HepG2 (cell line): ENCODE results near the gene SHROOM1. TPM values are rescaled to one million over a fixed set of nuclear protein-coding genes. Genes with fewer than 3 reads are reported as not detected.
A peak's percentile ranks its signal among the peaks of the same experiment; 100 is the strongest.

Experiments
- BHLHE40 ChIP-seq: IDR thresholded peaks from 2 replicates; pipeline ENCODE4 v1.6.1; 2011; ENCODE audit warnings: low read length, improper control_type of control experiment
- CENPX ChIP-seq: sonication (generic); formaldehyde crosslinking; IDR thresholded peaks from 2 replicates; pipeline ENCODE4 v1.9.0; 2021; ENCODE audit warnings: mild to moderate bottlenecking, missing genetic modification reagents, moderate library complexity
- DNMT3B ChIP-seq: conservative IDR thresholded peaks from 2 replicates; pipeline ENCODE4 v1.6.1; 2016; ENCODE audit warnings: missing biosample characterization, control low read depth
- FOSL2 ChIP-seq: sonication (generic); formaldehyde crosslinking; IDR thresholded peaks from 2 replicates; pipeline ENCODE4 v1.4.0; 2020; ENCODE audit warnings: missing genetic modification reagents
- IKZF5 ChIP-seq: IDR thresholded peaks from 2 replicates; pipeline ENCODE4 v1.6.1; 2018; ENCODE audit warnings: missing genetic modification reagents, mild to moderate bottlenecking, missing compliant biosample characterization
- MBNL3 ChIP-seq: fragments of 250-450 bp; sonication (Bioruptor Pico); conservative IDR thresholded peaks from 2 replicates; pipeline ENCODE4 v1.8.0; 2022; ENCODE audit warnings: mild to moderate bottlenecking, inconsistent platforms
- MZF1 ChIP-seq: sonication (generic); formaldehyde crosslinking; IDR thresholded peaks from 2 replicates; pipeline ENCODE4 v1.8.1; 2023; ENCODE audit warnings: mild to moderate bottlenecking, missing genetic modification reagents, borderline replicate concordance
- NFRKB ChIP-seq: fragments of 450-650 bp; IDR thresholded peaks from 2 replicates; pipeline ENCODE4 v1.6.1; 2017
- NR2C2 ChIP-seq: sonication (generic); formaldehyde crosslinking; IDR thresholded peaks from 2 replicates; pipeline ENCODE4 v1.4.0; 2020; ENCODE audit warnings: missing genetic modification reagents, mild to moderate bottlenecking, moderate library complexity, borderline replicate concordance
- PHF20 ChIP-seq: sonication (generic); formaldehyde crosslinking; IDR thresholded peaks from 2 replicates; pipeline ENCODE4 v1.5.0; 2020; ENCODE audit warnings: mild to moderate bottlenecking, missing genetic modification reagents
- RAD51 ChIP-seq: fragments of 450-650 bp; IDR thresholded peaks from 2 replicates; pipeline ENCODE4 v1.6.1; 2016; ENCODE audit warnings: borderline replicate concordance
- SP5 ChIP-seq: IDR thresholded peaks from 2 replicates; pipeline ENCODE4 v1.6.1; 2016; ENCODE audit warnings: low read depth, borderline replicate concordance
- TGIF2 ChIP-seq: IDR thresholded peaks from 2 replicates; pipeline ENCODE4 v1.6.1; 2016; ENCODE audit warnings: control low read depth, missing compliant biosample characterization
- U2AF1 ChIP-seq: fragments of 200-400 bp; formaldehyde crosslinking; optimal IDR thresholded peaks from 2 replicates; pipeline ENCODE3; 2017; ENCODE audit warnings: mild to moderate bottlenecking, low read depth, low read length
- ZNF12 ChIP-seq: sonication (generic); formaldehyde crosslinking; IDR thresholded peaks from 2 replicates; pipeline ENCODE4 v1.5.0; 2020; ENCODE audit warnings: missing genetic modification reagents
- ZNF34 ChIP-seq: sonication (generic); formaldehyde crosslinking; IDR thresholded peaks from 2 replicates; pipeline ENCODE4 v1.4.0; 2020; ENCODE audit warnings: mild to moderate bottlenecking, missing genetic modification reagents, borderline replicate concordance
- ZNF552 ChIP-seq: sonication (generic); formaldehyde crosslinking; IDR thresholded peaks from 2 replicates; pipeline ENCODE4 v1.9.0; 2022; ENCODE audit warnings: missing genetic modification reagents, mild to moderate bottlenecking, borderline replicate concordance
- ZNF720 ChIP-seq: sonication (generic); formaldehyde crosslinking; IDR thresholded peaks from 2 replicates; pipeline ENCODE4 v1.4.0; 2020; ENCODE audit warnings: missing genetic modification reagents
- ZSCAN25 ChIP-seq: sonication (generic); formaldehyde crosslinking; IDR thresholded peaks from 2 replicates; pipeline ENCODE4 v1.8.0; 2022; ENCODE audit warnings: mild to moderate bottlenecking, missing genetic modification reagents
- polyA plus RNA-seq, 8 experiments: library from polyadenylated mRNA; depleted of rRNA in 3 of 8; stranded (reverse) in 7 of 8; unstranded in 1 of 8; fragments of >200 nt; fragmentation: Illumina TruSeq in 4 of 8; extraction: Trizol in 4 of 8; gene quantifications; 2 replicates each; pipeline versions ENCODE4 v1.2.1 to v1.2.3, GENCODE V29; 2011 to 2016; ENCODE audit warnings: low read depth in 4 of 8, missing spikeins in 1 of 8, mixed read lengths in 1 of 8; ENCODE audit not compliant: insufficient read depth in 1 of 8
- total RNA-seq, 5 experiments: library from RNA; depleted of rRNA; stranded (reverse); fragments of >200 nt; fragmentation: Illumina TruSeq; extraction: Trizol; gene quantifications; 2 replicates each; pipeline ENCODE4 v1.2.3, GENCODE V29; 2016; ENCODE audit warnings: low read depth in 1 of 5
- TF ChIP-seq, protein P1 (sequence below): sonication (generic); formaldehyde crosslinking; IDR thresholded peaks from 2 replicates; pipeline ENCODE4 v1.5.1; 2020; ENCODE audit warnings: mild to moderate bottlenecking, missing genetic modification reagents, borderline replicate concordance
- TF ChIP-seq, protein P2 (sequence below): sonication (generic); formaldehyde crosslinking; IDR thresholded peaks from 2 replicates; pipeline ENCODE4 v1.4.0; 2020; ENCODE audit warnings: missing genetic modification reagents
- TF ChIP-seq, protein P3 (sequence below): sonication (generic); formaldehyde crosslinking; IDR thresholded peaks from 2 replicates; pipeline ENCODE4 v1.4.0; 2020; ENCODE audit warnings: missing genetic modification reagents

The SHROOM1 gene
- total and polyA plus RNA-seq, 2 of the 13 experiments (the other 11 are each of a cell fraction or from before 2014, with no cell fraction given) = 18.2 to 25.7 TPM

DNA sequence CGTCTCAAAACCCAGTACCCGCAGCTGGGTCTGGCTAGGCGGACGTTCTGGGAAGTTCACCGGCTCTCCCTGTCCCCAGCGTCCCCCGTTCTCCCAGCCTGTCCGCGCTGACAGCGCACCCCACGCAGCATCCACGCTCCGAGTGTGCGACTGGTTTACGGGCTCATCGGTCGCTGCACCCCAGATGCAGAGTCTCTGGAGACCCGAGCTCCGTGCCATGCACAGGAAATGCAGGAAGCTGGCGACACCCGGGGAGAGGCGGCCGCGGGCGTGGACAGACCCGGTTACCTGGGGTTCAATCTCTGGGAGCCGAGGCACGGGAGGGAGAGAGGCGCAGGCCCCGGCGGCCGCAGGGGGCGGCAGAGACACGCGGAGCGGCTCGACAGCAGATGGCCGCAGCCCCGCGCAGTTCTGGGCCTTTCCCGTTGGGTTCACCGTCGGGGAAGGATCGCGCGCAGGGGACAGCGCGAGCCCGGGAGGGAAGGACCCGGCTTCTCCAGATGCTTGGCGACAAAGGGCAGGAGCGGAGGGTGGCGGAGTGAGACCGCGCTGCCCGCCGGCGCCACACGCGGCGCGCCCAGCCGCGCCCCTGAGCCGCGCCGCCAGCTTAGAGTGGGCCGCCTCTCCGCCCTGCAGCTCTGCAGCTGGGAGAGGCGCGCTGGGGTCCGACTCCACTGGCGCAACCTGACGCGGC, 558 bp downstream of the SHROOM1 start (continued):
- TF ChIP-seq, protein P1, sequence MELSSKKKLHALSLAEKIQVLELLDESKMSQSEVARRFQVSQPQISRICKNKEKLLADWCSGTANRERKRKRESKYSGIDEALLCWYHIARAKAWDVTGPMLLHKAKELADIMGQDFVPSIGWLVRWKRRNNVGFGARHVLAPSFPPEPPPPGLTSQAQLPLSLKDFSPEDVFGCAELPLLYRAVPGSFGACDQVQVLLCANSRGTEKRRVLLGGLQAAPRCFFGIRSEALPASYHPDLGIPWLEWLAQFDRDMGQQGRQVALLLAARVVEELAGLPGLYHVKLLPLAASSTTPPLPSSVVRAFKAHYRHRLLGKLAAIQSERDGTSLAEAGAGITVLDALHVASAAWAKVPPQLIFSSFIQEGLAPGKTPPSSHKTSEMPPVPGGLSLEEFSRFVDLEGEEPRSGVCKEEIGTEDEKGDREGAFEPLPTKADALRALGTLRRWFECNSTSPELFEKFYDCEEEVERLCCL = no peak
- TF ChIP-seq ZSCAN25 (no peak; the same call in 1 of the 2 replicates), RAD51 (no peak), TGIF2 (CRISPR knock-in tag) (peak; percentile 45; the same call in 1 of the 2 replicates), MZF1 (CRISPR knock-in tag) (no peak), U2AF1 (no peak), ZNF12 (CRISPR knock-in tag) (no peak), ZNF720 (no peak), ZNF34 (CRISPR knock-in tag) (no peak), CENPX (no peak), DNMT3B (CRISPR knock-in tag) (no peak; the same call in 1 of the 2 replicates), SP5 (CRISPR knock-in tag) (no peak), IKZF5 (CRISPR knock-in tag) (peak; percentile 20; the same call in 1 of the 2 replicates), MBNL3 (CRISPR knock-in tag) (no peak), NFRKB (no peak), PHF20 (no peak; the same call in 1 of the 2 replicates), BHLHE40 (peak; percentile 62), NR2C2 (CRISPR knock-in tag) (no peak; the same call in none of the 2 replicates), FOSL2 (0 out of 2 replicates have a peak, but pooled peaks have one; percentile 15), ZNF552 (CRISPR knock-in tag) (no peak; the same call in 1 of the 2 replicates)
- TF ChIP-seq, protein P2, sequence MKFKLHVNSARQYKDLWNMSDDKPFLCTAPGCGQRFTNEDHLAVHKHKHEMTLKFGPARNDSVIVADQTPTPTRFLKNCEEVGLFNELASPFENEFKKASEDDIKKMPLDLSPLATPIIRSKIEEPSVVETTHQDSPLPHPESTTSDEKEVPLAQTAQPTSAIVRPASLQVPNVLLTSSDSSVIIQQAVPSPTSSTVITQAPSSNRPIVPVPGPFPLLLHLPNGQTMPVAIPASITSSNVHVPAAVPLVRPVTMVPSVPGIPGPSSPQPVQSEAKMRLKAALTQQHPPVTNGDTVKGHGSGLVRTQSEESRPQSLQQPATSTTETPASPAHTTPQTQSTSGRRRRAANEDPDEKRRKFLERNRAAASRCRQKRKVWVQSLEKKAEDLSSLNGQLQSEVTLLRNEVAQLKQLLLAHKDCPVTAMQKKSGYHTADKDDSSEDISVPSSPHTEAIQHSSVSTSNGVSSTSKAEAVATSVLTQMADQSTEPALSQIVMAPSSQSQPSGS = no peak
- TF ChIP-seq, protein P3, sequence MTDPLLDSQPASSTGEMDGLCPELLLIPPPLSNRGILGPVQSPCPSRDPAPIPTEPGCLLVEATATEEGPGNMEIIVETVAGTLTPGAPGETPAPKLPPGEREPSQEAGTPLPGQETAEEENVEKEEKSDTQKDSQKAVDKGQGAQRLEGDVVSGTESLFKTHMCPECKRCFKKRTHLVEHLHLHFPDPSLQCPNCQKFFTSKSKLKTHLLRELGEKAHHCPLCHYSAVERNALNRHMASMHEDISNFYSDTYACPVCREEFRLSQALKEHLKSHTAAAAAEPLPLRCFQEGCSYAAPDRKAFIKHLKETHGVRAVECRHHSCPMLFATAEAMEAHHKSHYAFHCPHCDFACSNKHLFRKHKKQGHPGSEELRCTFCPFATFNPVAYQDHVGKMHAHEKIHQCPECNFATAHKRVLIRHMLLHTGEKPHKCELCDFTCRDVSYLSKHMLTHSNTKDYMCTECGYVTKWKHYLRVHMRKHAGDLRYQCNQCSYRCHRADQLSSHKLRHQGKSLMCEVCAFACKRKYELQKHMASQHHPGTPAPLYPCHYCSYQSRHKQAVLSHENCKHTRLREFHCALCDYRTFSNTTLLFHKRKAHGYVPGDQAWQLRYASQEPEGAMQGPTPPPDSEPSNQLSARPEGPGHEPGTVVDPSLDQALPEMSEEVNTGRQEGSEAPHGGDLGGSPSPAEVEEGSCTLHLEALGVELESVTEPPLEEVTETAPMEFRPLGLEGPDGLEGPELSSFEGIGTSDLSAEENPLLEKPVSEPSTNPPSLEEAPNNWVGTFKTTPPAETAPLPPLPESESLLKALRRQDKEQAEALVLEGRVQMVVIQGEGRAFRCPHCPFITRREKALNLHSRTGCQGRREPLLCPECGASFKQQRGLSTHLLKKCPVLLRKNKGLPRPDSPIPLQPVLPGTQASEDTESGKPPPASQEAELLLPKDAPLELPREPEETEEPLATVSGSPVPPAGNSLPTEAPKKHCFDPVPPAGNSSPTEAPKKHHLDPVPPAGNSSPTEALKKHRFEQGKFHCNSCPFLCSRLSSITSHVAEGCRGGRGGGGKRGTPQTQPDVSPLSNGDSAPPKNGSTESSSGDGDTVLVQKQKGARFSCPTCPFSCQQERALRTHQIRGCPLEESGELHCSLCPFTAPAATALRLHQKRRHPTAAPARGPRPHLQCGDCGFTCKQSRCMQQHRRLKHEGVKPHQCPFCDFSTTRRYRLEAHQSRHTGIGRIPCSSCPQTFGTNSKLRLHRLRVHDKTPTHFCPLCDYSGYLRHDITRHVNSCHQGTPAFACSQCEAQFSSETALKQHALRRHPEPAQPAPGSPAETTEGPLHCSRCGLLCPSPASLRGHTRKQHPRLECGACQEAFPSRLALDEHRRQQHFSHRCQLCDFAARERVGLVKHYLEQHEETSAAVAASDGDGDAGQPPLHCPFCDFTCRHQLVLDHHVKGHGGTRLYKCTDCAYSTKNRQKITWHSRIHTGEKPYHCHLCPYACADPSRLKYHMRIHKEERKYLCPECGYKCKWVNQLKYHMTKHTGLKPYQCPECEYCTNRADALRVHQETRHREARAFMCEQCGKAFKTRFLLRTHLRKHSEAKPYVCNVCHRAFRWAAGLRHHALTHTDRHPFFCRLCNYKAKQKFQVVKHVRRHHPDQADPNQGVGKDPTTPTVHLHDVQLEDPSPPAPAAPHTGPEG (CRISPR knock-in tag) = no peak
